Upper lobe of left lung (tissue), 4 donors: Measurements from ENCODE around the gene PRKACB.

Source experiments
- POLR2AphosphoS5 ChIP-seq, 2 donors: sonication (generic); formaldehyde crosslinking; IDR thresholded peaks; one replicate each; pipeline ENCODE4 v1.5.1; 2017; ENCODE audit warnings: antibody characterized with exemption in 2 of 2
- TF ChIP-seq, protein P1 (sequence below), 6 experiments: fragments of 450-650 bp in 4 of 6; fragments of 200-600 bp in 2 of 6; sonication (generic) in 2 of 6; IDR thresholded peaks; one replicate each; pipeline ENCODE4 v1.5.1; 2016 to 2019; ENCODE audit warnings: antibody characterized with exemption in 6 of 6

DNA sequence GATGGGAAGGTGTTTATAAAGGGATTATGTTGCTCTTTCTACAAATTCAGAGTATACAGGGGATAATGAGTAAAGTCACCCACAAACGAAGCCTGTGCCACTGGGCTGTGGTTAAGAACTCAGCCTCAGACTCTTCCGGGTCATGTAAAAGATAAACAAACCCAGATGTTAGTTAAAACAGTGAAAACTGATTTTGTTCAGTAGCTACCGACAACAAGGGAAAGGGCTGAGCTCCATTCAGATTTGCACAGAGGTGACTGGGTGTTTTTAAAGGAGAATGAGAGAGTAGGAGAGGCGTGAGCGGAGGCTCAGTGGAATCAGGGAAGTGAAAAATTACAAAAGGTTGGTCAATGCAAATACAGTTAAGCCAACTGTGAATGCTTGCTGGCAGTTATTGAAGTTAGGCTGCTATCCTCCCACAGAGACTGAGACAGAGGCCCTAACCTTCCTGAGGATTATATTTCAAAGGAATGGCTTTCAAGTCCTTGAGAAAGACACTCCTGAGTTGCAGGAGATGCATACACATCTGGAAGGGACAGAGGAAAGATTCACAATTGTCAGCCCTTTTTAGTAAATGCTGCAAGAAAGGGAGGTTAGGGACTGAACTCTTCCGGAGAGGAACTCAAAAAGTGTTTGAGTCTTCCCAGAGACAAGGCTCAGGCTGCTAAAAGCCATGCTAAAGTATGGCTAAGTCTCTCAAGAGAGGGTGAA, 127.5 kb downstream of the PRKACB start:
- no peak for TF ChIP-seq POLR2AphosphoS5 (IDR thresholded peaks at IDR 0.05)
- TF ChIP-seq, protein P1, sequence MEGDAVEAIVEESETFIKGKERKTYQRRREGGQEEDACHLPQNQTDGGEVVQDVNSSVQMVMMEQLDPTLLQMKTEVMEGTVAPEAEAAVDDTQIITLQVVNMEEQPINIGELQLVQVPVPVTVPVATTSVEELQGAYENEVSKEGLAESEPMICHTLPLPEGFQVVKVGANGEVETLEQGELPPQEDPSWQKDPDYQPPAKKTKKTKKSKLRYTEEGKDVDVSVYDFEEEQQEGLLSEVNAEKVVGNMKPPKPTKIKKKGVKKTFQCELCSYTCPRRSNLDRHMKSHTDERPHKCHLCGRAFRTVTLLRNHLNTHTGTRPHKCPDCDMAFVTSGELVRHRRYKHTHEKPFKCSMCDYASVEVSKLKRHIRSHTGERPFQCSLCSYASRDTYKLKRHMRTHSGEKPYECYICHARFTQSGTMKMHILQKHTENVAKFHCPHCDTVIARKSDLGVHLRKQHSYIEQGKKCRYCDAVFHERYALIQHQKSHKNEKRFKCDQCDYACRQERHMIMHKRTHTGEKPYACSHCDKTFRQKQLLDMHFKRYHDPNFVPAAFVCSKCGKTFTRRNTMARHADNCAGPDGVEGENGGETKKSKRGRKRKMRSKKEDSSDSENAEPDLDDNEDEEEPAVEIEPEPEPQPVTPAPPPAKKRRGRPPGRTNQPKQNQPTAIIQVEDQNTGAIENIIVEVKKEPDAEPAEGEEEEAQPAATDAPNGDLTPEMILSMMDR (IDR thresholded peaks at IDR 0.05), result no peak
